Neural crest cell (in vitro differentiated cells): ENCODE data around the gene C1QTNF6. TPM values are rescaled to one million over a fixed set of nuclear protein-coding genes. Genes with fewer than 3 reads are reported as not detected.

Experiments used
- DNase-seq: peaks from one replicate; pipeline ENCODE4 v3.0.0; 2021; ENCODE audit warnings: low read depth, mixed read lengths, low spot score
- H3K27ac Mint-ChIP-seq: one replicate; pipeline ENCODE4 v1.8.0; 2021; ENCODE audit warnings: mild to moderate bottlenecking, mixed read lengths; ENCODE audit not compliant: unreplicated experiment
- H3K27me3 Mint-ChIP-seq: 2 replicates; pipeline ENCODE4 v1.8.0; 2021; ENCODE audit warnings: low read depth, mild to moderate bottlenecking, mixed read lengths
- H3K36me3 Mint-ChIP-seq: 2 replicates; pipeline ENCODE4 v1.8.0; 2021; ENCODE audit warnings: low read depth, mild to moderate bottlenecking, mixed read lengths
- H3K4me1 Mint-ChIP-seq: 2 replicates; pipeline ENCODE4 v1.8.0; 2021; ENCODE audit warnings: mixed read lengths
- H3K4me3 Mint-ChIP-seq: one replicate; pipeline ENCODE4 v1.8.0; 2021; ENCODE audit warnings: mild to moderate bottlenecking, mixed read lengths
- H3K9me3 Mint-ChIP-seq: 2 replicates; pipeline ENCODE4 v1.8.0; 2021; ENCODE audit warnings: mixed read lengths
- total RNA-seq: library from RNA; stranded (reverse); gene quantifications from 2 replicates; pipeline ENCODE4 v1.2.1, GENCODE V29; 2021
- TF ChIP-seq, protein P1 (sequence below): fragments of 200-600 bp; sonication (generic); conservative IDR thresholded peaks from 2 replicates; pipeline ENCODE4 v1.5.0; 2021; ENCODE audit warnings: antibody characterized with exemption, mild to moderate bottlenecking

The C1QTNF6 gene
- total RNA-seq, 1 donor from 2014 or later: 13.6 TPM

DNA sequence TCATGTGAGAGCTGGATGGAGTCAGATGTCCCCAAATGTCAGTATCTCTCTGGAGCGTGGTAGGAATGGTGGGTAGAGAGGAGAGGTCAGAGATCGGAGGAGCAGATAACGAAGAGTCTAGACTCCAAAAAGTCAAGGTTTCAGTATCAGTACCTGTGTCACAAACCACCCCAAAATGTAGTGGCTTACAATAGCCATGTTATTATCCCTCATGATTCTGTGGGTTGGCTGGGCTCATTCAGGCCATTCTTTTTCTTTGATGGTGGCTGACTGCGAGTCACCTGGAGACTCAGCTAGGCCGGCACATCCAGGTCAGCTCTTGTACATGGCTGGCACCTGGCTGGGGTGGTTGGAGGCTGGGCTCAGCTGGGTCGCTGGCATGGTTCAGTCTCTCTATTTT is 31.5 kb upstream of the C1QTNF6 start:
- Mint-ChIP-seq H3K4me3 (no peak overlapping the region), H3K9me3 (no peaks in the 10 kb centered on the region), H3K36me3 (no peaks in the 10 kb centered on the region), H3K4me1 (no peaks in the 10 kb centered on the region), H3K27ac (no peak overlapping the region), H3K27me3 (peaks cover 13% of the 10 kb centered on the region)
- DNase-seq: no peak
- TF ChIP-seq, protein P1, sequence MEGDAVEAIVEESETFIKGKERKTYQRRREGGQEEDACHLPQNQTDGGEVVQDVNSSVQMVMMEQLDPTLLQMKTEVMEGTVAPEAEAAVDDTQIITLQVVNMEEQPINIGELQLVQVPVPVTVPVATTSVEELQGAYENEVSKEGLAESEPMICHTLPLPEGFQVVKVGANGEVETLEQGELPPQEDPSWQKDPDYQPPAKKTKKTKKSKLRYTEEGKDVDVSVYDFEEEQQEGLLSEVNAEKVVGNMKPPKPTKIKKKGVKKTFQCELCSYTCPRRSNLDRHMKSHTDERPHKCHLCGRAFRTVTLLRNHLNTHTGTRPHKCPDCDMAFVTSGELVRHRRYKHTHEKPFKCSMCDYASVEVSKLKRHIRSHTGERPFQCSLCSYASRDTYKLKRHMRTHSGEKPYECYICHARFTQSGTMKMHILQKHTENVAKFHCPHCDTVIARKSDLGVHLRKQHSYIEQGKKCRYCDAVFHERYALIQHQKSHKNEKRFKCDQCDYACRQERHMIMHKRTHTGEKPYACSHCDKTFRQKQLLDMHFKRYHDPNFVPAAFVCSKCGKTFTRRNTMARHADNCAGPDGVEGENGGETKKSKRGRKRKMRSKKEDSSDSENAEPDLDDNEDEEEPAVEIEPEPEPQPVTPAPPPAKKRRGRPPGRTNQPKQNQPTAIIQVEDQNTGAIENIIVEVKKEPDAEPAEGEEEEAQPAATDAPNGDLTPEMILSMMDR: no peak

DNA sequence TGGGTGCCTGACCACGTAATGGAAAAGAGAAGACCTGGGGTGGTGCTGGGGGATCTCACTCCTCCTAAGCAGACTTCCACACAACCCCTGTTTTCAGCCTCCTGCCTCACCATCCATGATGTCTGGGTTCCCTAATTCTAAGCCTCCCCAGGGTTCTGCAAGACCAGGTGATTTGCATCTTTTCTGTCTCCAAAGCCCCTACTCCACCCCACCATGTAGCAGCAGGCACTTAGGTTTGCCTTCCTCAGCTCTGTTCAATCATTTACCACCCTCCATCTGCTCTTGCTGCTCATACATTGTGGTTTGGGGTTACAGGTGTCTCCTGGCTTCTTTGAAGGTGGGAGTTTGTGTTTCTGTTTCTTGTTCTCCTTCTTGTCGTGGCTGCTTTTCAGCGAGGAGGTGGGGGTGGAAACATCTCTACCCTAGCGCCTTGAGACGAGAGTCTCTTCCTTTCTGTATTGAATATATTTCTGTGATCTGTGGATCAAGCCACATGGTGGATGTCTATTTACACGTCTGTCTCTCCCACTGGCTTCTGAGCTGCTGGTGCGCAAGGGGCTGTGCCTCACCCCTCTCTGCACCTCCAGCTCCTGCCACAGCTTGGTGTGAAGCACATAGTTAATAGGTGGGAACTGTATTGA is 30.8 kb upstream of the C1QTNF6 start:
- Mint-ChIP-seq H3K36me3 (no peaks in the 10 kb centered on the region), H3K4me3 (no peak overlapping the region), H3K27ac (no peak overlapping the region), H3K9me3 (no peaks in the 10 kb centered on the region), H3K27me3 (peaks cover 9% of the 10 kb centered on the region), H3K4me1 (no peaks in the 10 kb centered on the region)
- DNase-seq: no peak
- TF ChIP-seq, protein P1: no peak

DNA sequence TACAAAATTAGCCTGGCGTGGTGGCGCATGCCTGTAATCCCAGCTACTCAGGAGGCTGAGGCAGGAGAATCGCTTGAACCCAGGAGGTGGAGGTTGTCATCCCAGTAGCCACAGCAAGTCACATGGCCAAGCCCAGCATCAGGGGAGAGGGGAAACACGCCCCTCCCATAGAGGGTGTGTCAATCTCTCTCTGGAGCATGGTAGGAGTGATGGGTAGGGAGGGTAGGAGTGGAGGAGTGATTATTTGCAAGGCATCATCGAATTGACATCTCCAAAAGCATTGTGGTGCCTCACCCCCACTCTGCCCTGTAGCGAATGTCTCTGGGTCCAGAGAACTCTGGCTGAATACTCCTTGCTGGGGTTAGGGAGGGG is 30.3 kb upstream of the C1QTNF6 start:
- no peaks in the 10 kb centered on the region for H3K4me1 Mint-ChIP-seq

DNA sequence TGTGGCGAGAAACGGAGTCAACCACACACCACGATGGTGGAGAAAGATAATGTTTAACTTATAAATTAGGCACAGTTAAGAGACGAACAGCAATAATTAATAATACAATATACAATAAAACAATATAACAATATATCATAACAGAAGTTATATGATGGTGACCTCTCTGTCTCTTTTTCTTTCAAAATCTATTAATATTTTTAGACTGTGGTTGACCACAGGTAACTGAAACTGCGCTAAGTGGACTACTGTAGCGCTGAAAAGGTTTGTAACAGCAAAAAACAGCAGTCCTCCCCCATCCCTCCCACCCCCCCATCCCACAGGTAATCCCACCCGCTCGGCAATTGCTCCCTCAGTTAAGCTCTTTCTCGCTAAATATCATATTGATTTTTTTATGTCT is 27.8 kb upstream of the C1QTNF6 start:
- Mint-ChIP-seq H3K4me1 (peaks cover 13% of the 10 kb centered on the region), H3K27ac (no peak overlapping the region), H3K4me3 (no peak overlapping the region), H3K27me3 (peaks cover 12% of the 10 kb centered on the region), H3K9me3 (no peaks in the 10 kb centered on the region), H3K36me3 (no peaks in the 10 kb centered on the region)
- DNase-seq: no peak
- TF ChIP-seq, protein P1: no peak

More for the DNA sequence above, 30.3 kb upstream of the C1QTNF6 start:
- TF ChIP-seq, protein P1: no peak
- DNase-seq: no peak
- Mint-ChIP-seq H3K27ac (no peak overlapping the region), H3K9me3 (no peaks in the 10 kb centered on the region), H3K4me3 (no peak overlapping the region), H3K36me3 (no peaks in the 10 kb centered on the region), H3K27me3 (peaks cover 9% of the 10 kb centered on the region)

DNA sequence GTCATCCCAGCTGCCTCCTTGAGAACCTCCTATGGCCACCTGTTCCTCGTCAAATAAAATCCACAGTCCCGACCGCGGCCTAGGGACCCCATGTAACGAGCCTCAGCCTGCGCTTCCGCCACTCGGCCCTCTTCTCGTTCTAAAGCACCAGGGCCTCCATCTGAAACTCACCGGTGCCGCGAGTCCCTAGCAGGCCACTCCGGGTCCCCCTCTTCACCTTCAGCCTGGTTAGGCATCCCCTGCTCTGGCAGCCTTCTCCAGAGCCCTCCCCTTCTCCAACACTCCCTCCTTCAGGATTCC is 26.6 kb upstream of the C1QTNF6 start:
- Mint-ChIP-seq H3K27me3 (peaks cover 9% of the 10 kb centered on the region), H3K9me3 (no peaks in the 10 kb centered on the region), H3K4me1 (peaks cover 13% of the 10 kb centered on the region), H3K27ac (peak overlapping the region; percentile 80), H3K4me3 (no peak overlapping the region), H3K36me3 (no peaks in the 10 kb centered on the region)
- DNase-seq: no peak
- TF ChIP-seq, protein P1: no peak
